GM23248 (cell line): ENCODE data around the gene CPN2.

Source experiments
- EZH2 ChIP-seq: fragments of 200-600 bp; sonication (generic); IDR thresholded peaks from 2 replicates; pipeline ENCODE4 v1.6.1; 2018; ENCODE audit warnings: antibody characterized with exemption, mild to moderate bottlenecking; ENCODE audit not compliant: insufficient read depth, poor library complexity, severe bottlenecking
- EZH2phosphoT487 ChIP-seq: fragments of 200-600 bp; sonication (generic); IDR thresholded peaks from 2 replicates; pipeline ENCODE4 v1.6.1; 2018; ENCODE audit warnings: antibody characterized with exemption, moderate library complexity, mild to moderate bottlenecking, low read depth; ENCODE audit not compliant: insufficient read depth

- no peak for TF ChIP-seq EZH2
- no peak for TF ChIP-seq EZH2phosphoT487
Observed at GRCh38 chr3:194343561-194343893, 7.6 kb downstream of the CPN2 start.
